ENCODE measurements around the gene PARD3.

GRCh38 chr10:34641913-34642558 is 173.1 kb downstream of the PARD3 start:
- no peak for TF ChIP-seq EZH2 (IDR thresholded peaks at IDR 0.05; ENCODE audit: low read length, unreplicated experiment)
- TF ChIP-seq CTCF (conservative IDR thresholded peaks at IDR 0.05; ENCODE audit: low read depth, low read length): no peak
- TF ChIP-seq EZH2phosphoT487 (IDR thresholded peaks at IDR 0.05; ENCODE audit: borderline replicate concordance, low read length): no peak
